Lower leg skin (tissue), 3 donors: Measurements from ENCODE around the gene TMEM109.

ENCODE experiments used
- CTCF ChIP-seq, 3 donors: fragments of 450-650 bp; IDR thresholded peaks; one replicate each; pipeline ENCODE4 v1.5.1; 2016; ENCODE audit warnings: antibody characterized with exemption in 3 of 3, mild to moderate bottlenecking in 3 of 3, moderate library complexity in 2 of 3
- POLR2A ChIP-seq, 2 donors: fragments of 450-650 bp; IDR thresholded peaks; one replicate each; pipeline ENCODE4 v1.6.1; 2016 to 2017; ENCODE audit warnings: antibody characterized with exemption in 2 of 2, mild to moderate bottlenecking in 1 of 2, moderate library complexity in 1 of 2

GRCh38 chr11:60905047-60905446 is 8.9 kb upstream of the TMEM109 start:
- no peak for TF ChIP-seq CTCF (IDR thresholded peaks at IDR 0.05)
- TF ChIP-seq POLR2A (IDR thresholded peaks at IDR 0.05) = no peak
